ENCODE data around the gene KRTAP10-11.

- TF ChIP-seq ZBTB33 (IDR thresholded peaks at IDR 0.05; ENCODE audit: borderline replicate concordance, low read depth) (no peak), CTCF (IDR thresholded peaks at IDR 0.05) (no peak), RXRA (IDR thresholded peaks at IDR 0.05; ENCODE audit: borderline replicate concordance, low read depth) (no peak), POLR2AphosphoS5 (IDR thresholded peaks at IDR 0.05; ENCODE audit: low read depth, low read length) (no peak)
Observed at GRCh38 chr21:44613386-44614155, 32.6 kb upstream of the KRTAP10-11 start.

Data from SK-N-SH (cell line).